ENCODE measurements around the gene CCDC106. TPM values are rescaled to one million over a fixed set of nuclear protein-coding genes. Genes with fewer than 3 reads are reported as not detected.

CCDC106 gene
- total RNA-seq, 1 donor from 2014 or later, result 13.4 TPM

DNA sequence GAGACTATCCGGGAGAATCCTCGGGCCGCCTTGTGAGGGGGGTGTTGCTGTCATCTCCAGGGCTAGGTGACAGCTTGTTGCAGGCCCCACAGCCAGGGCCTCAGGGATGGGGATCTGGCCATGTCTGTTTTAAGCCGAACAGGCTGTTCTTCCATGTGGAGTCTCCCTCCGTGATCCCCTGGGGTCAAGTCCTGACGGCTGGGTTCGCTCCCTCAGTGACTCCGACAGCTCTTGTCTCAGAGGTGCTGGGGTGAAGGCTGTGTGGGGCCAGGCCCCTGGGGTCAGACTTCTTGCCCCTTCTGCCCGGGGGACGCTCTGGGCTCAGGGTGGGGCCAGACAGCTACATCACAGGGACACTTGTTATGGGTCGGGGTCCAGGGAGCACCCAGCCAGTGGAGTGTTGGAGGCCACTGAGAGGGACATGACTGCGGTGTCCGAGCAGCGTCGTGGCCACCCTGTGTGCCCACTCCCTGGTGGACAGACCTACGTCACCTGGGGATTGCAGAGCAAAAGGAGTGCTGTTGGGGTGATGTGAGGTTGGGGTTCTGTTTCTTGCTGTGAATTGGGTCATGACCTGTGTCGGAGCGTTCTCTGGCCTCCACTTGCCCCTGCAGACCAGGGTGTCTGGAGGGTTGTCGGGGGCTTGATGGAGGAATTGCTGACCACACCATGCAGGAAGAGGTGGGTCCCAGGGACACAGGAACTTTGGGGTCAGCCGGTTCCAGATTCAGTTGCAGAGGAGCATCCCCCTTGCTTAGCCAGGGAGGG is 48.5 kb downstream of the CCDC106 start:
- no peak for DNase-seq (ENCODE audit: low read depth)

- no peak for DNase-seq (ENCODE audit: low read depth)
These were observed 49.0 kb downstream of the CCDC106 start for GRCh38 chr19:55697069-55697440.

- no peak for DNase-seq (ENCODE audit: low read depth)
These were observed 49.7 kb downstream of the CCDC106 start for GRCh38 chr19:55697698-55698097.

DNA sequence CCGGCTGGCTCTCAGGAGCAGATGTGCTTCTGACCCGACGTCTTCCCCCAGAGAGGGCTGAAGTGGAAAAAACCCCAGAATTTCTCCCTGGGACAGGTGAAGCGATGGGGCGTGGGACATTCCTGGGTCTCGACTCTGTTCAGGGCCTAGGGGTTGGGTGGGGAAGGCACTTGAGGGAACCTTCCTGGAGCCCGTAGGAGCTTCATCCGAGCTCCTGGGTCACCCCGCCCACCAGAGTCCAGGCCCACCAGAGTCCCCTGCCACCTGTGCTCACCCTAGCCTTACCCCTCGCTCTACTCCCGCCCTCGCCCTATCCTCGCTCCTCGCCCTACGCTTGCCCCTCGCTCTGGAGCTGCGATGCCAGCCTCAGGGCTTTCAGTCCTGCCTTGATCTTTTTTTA is 50.2 kb downstream of the CCDC106 start:
- DNase-seq (ENCODE audit: low read depth), result no peak

GRCh38 chr19:55699221-55699620 is 51.2 kb downstream of the CCDC106 start:
- DNase-seq (ENCODE audit: low read depth), result no peak

GRCh38 chr19:55700813-55701212 is 52.8 kb downstream of the CCDC106 start:
- no peak for DNase-seq (ENCODE audit: low read depth)

DNA sequence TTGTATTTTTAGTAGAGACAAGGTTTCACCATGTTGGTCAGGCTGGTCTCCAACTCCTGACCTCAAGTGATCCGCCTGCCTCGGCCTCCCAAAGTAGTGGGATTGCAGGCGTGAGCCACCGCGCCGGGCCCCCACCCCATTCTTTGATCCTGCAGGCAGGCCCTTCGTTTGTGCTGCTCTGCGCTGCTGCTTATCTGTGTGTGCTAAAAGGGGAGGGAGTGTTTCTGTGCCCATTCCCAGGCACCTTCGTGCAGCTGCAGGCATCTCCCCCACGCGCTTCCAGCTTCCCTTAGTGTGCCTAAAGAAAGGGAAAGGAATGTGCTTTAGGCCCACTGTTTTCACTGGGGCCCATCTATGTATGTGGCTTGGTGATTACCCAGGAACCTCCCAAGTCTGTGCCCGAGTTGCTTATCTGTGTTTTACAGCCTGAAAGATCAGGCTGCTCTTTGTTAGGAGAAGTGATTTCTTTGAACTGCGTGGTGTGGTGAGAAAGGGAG is 54.2 kb downstream of the CCDC106 start:
- no peak for DNase-seq (ENCODE audit: low read depth)

Other genes with a start within 250 kb of the CCDC106 start
- gene UBE2S, start 240.4 kb upstream of the CCDC106 start, total RNA-seq, result 13.6 and 45.3 TPM in 2 replicates
- gene SHISA7, start 204.9 kb upstream of the CCDC106 start, total RNA-seq, result not detected in 2 replicates
- gene ISOC2, start 186.6 kb upstream of the CCDC106 start, total RNA-seq, result 64.3 and 69.8 TPM in 2 replicates
- gene C19orf85, start 183.5 kb upstream of the CCDC106 start, total RNA-seq, result not detected in 2 replicates
- gene ZNF628, start 171.6 kb upstream of the CCDC106 start, total RNA-seq, result 3.5 and 6.0 TPM in 2 replicates
- 21.2 and 39.4 TPM in 2 replicates for gene NAT14, start 163.0 kb upstream of the CCDC106 start, total RNA-seq
- 5.0 and 69.4 TPM in 2 replicates for gene SSC5D, start 159.8 kb upstream of the CCDC106 start, total RNA-seq
- gene SBK2, start 111.1 kb upstream of the CCDC106 start, total RNA-seq, result 2.1 TPM in 1 of 2 replicates, not detected in the other
- gene SBK3, start 102.7 kb upstream of the CCDC106 start, total RNA-seq, result not detected in 2 replicates
- 3.1 and 12.4 TPM in 2 replicates for gene ZNF579, start 67.4 kb upstream of the CCDC106 start, total RNA-seq
- 4.2 and 7.4 TPM in 2 replicates for gene FIZ1, start 48.7 kb upstream of the CCDC106 start, total RNA-seq
- 8.3 and 9.3 TPM in 2 replicates for gene ZNF524, start 47.9 kb upstream of the CCDC106 start, total RNA-seq
- 1.0 and 5.8 TPM in 2 replicates for gene ZNF865, start 42.6 kb upstream of the CCDC106 start, total RNA-seq
- 3.5 and 7.0 TPM in 2 replicates for gene ZNF784, start 23.6 kb upstream of the CCDC106 start, total RNA-seq
- gene ZNF580, start 7.2 kb upstream of the CCDC106 start, total RNA-seq, result 0.52 and 5.8 TPM in 2 replicates
- 17.3 and 22.1 TPM in 2 replicates for gene ZNF581, start 4.6 kb upstream of the CCDC106 start, total RNA-seq
- 69.6 and 140 TPM in 2 replicates for gene U2AF2, start 6.8 kb downstream of the CCDC106 start, total RNA-seq
- 42.4 and 248 TPM in 2 replicates for gene EPN1, start 27.0 kb downstream of the CCDC106 start, total RNA-seq
- gene NLRP9, start 90.2 kb downstream of the CCDC106 start, total RNA-seq, result not detected in 2 replicates
- not detected in 2 replicates for gene RFPL4A, start 110.9 kb downstream of the CCDC106 start, total RNA-seq
- gene RFPL4AL1, start 120.9 kb downstream of the CCDC106 start, total RNA-seq, result 0.87 TPM in 1 of 2 replicates, not detected in the other
- gene NLRP11, start 183.8 kb downstream of the CCDC106 start, total RNA-seq, result not detected in 2 replicates
- not detected in 2 replicates for gene NLRP4, start 188.3 kb downstream of the CCDC106 start, total RNA-seq